H9 (cell line): ENCODE data around the gene SUPT3H. TPM values are rescaled to one million over a fixed set of nuclear protein-coding genes. Genes with fewer than 3 reads are reported as not detected.
A peak's percentile ranks its signal among the peaks of the same experiment; 100 is the strongest.

ENCODE experiments used
- DNase-seq: peaks from one replicate; pipeline ENCODE4 v3.0.0-alpha.2; 2017
- H2AFZ ChIP-seq: one replicate; pipeline ENCODE4 v1.6.1; 2013; ENCODE audit warnings: mild to moderate bottlenecking, low read length, control low read depth, moderate library complexity
- H2AK5ac ChIP-seq: 2 replicates; pipeline ENCODE4 v1.6.1; 2013; ENCODE audit warnings: low read length, control low read depth, mixed read lengths; ENCODE audit not compliant: insufficient read length
- H2BK120ac ChIP-seq: one replicate; pipeline ENCODE4 v1.6.1; 2013; ENCODE audit warnings: low read depth, mild to moderate bottlenecking, low read length, control low read depth, inconsistent platforms; ENCODE audit not compliant: poor library complexity, severe bottlenecking
- H2BK12ac ChIP-seq: 2 replicates; pipeline ENCODE4 v1.6.1; 2013; ENCODE audit warnings: low read length, control low read depth, mixed read lengths, low read depth; ENCODE audit not compliant: insufficient read length
- H2BK15ac ChIP-seq: 2 replicates; pipeline ENCODE4 v1.6.1; 2013; ENCODE audit warnings: low read depth, low read length, control low read depth
- H2BK20ac ChIP-seq: one replicate; pipeline ENCODE4 v1.6.1; 2013; ENCODE audit warnings: low read depth, mild to moderate bottlenecking, low read length, control low read depth, inconsistent platforms; ENCODE audit not compliant: poor library complexity, severe bottlenecking
- H2BK5ac ChIP-seq: 2 replicates; pipeline ENCODE4 v1.6.1; 2013; ENCODE audit warnings: low read length, control low read depth, mixed read lengths; ENCODE audit not compliant: insufficient read length
- H3K14ac ChIP-seq: 2 replicates; pipeline ENCODE4 v1.6.1; 2013; ENCODE audit warnings: low read length, control low read depth; ENCODE audit not compliant: insufficient read depth
- H3K18ac ChIP-seq: 2 replicates; pipeline ENCODE4 v1.6.1; 2013; ENCODE audit warnings: low read depth, mild to moderate bottlenecking, mixed read lengths, low read length, control low read depth; ENCODE audit not compliant: insufficient read length
- H3K23ac ChIP-seq: 2 replicates; pipeline ENCODE4 v1.6.1; 2013; ENCODE audit warnings: low read length, control low read depth, mixed read lengths, low read depth; ENCODE audit not compliant: insufficient read length
- H3K23me2 ChIP-seq: 2 replicates; pipeline ENCODE4 v1.6.1; 2013; ENCODE audit warnings: low read depth, mild to moderate bottlenecking, mixed read lengths, low read length, control low read depth; ENCODE audit not compliant: insufficient read length, poor library complexity, severe bottlenecking
- H3K27ac ChIP-seq: 2 replicates; pipeline ENCODE4 v1.5.1; 2013; ENCODE audit warnings: low read length, control low read depth, mixed read lengths, low read depth; ENCODE audit not compliant: insufficient read length
- H3K27me3 ChIP-seq: 2 replicates; pipeline ENCODE4 v1.6.1; 2013; ENCODE audit warnings: low read length, control low read depth, inconsistent platforms; ENCODE audit not compliant: insufficient read depth
- H3K4ac ChIP-seq: 2 replicates; pipeline ENCODE4 v1.6.1; 2013; ENCODE audit warnings: low read depth, mild to moderate bottlenecking, control low read depth, inconsistent platforms, low read length, moderate library complexity
- H3K4me1 ChIP-seq: 2 replicates; pipeline ENCODE4 v1.6.1; 2013; ENCODE audit warnings: low read length, control low read depth, inconsistent platforms; ENCODE audit not compliant: insufficient read depth
- H3K4me2 ChIP-seq: 2 replicates; pipeline ENCODE4 v1.6.1; 2013; ENCODE audit warnings: low read length, control low read depth, mixed read lengths; ENCODE audit not compliant: insufficient read length, insufficient read depth
- H3K56ac ChIP-seq: 2 replicates; pipeline ENCODE4 v1.6.1; 2013; ENCODE audit warnings: low read depth, mild to moderate bottlenecking, mixed read lengths, low read length, control low read depth; ENCODE audit not compliant: insufficient read length
- H3K79me1 ChIP-seq: 2 replicates; pipeline ENCODE4 v1.6.1; 2013; ENCODE audit warnings: low read depth, mild to moderate bottlenecking, moderate library complexity, low read length, control low read depth, inconsistent platforms; ENCODE audit not compliant: insufficient read depth, poor library complexity, severe bottlenecking
- H3K79me2 ChIP-seq: 2 replicates; pipeline ENCODE4 v1.6.1; 2013; ENCODE audit warnings: low read length, control low read depth, inconsistent platforms; ENCODE audit not compliant: insufficient read depth
- H3K9ac ChIP-seq: 2 replicates; pipeline ENCODE4 v1.6.1; 2013; ENCODE audit warnings: low read length, control low read depth, mixed read lengths; ENCODE audit not compliant: insufficient read length; ENCODE audit errors: extremely low read depth
- H3K9me3 ChIP-seq: one replicate; pipeline ENCODE4 v1.6.1; 2013; ENCODE audit warnings: low read depth, low read length, inconsistent platforms; ENCODE audit not compliant: control insufficient read depth
- H3T11ph ChIP-seq: one replicate; pipeline ENCODE4 v1.6.1; 2013; ENCODE audit warnings: mild to moderate bottlenecking, low read length, control low read depth, inconsistent platforms
- H4K20me1 ChIP-seq: one replicate; pipeline ENCODE4 v1.6.1; 2013; ENCODE audit not compliant: control insufficient read depth, insufficient read length, insufficient read depth
- H4K5ac ChIP-seq: 2 replicates; pipeline ENCODE4 v1.6.1; 2013; ENCODE audit warnings: low read depth, mild to moderate bottlenecking, mixed read lengths, low read length, control low read depth; ENCODE audit not compliant: insufficient read length
- H4K8ac ChIP-seq: replicated peaks from 2 replicates; pipeline ENCODE4 v1.6.1; 2013; ENCODE audit warnings: low read length, control low read depth, mixed read lengths, low read depth; ENCODE audit not compliant: insufficient read length
- H4K91ac ChIP-seq: 2 replicates; pipeline ENCODE4 v1.6.1; 2013; ENCODE audit warnings: low read depth, mild to moderate bottlenecking, moderate library complexity, mixed read lengths, low read length, control low read depth; ENCODE audit not compliant: insufficient read length
- H3K27ac Mint-ChIP-seq, 3 experiments: 2 replicates in 2 of 3; 3 replicates in 1 of 3; pipeline ENCODE4 v1.8.0; 2020 to 2021; ENCODE audit warnings: mixed read lengths in 3 of 3, mild to moderate bottlenecking in 1 of 3, moderate library complexity in 1 of 3
- H3K27me3 Mint-ChIP-seq: 2 replicates; pipeline ENCODE4 v1.8.0; 2021; ENCODE audit warnings: low read depth, mild to moderate bottlenecking, moderate library complexity, mixed read lengths
- H3K36me3 Mint-ChIP-seq, 3 experiments: 2 replicates in 2 of 3; 3 replicates in 1 of 3; pipeline ENCODE4 v1.8.0; 2020 to 2021; ENCODE audit warnings: low read depth in 3 of 3, mixed read lengths in 3 of 3; ENCODE audit not compliant: insufficient read depth in 1 of 3
- H3K4me1 Mint-ChIP-seq, 2 experiments: 2 replicates each; pipeline ENCODE4 v1.8.0; 2020; ENCODE audit warnings: mixed read lengths in 2 of 2
- H3K4me3 Mint-ChIP-seq, 2 experiments: 2 replicates in 1 of 2; 3 replicates in 1 of 2; pipeline ENCODE4 v1.8.0; 2020 to 2021; ENCODE audit warnings: mild to moderate bottlenecking in 2 of 2, mixed read lengths in 2 of 2, moderate library complexity in 1 of 2
- H3K9me3 Mint-ChIP-seq, 2 experiments: 2 replicates in 1 of 2; 3 replicates in 1 of 2; pipeline ENCODE4 v1.8.0; 2020; ENCODE audit warnings: mild to moderate bottlenecking in 2 of 2, mixed read lengths in 2 of 2, moderate library complexity in 1 of 2
- CTCF ChIP-seq: fragments of 200-600 bp; sonication (generic); conservative IDR thresholded peaks from 3 replicates; pipeline ENCODE4 v1.8.0; 2021; ENCODE audit warnings: antibody characterized with exemption, mild to moderate bottlenecking
- WGBS: extraction: QIAGEN DNeasy Blood & Tissue Kit; methylation state at CpG from one replicate; pipeline ENCODE4 v1.1.7; 2013; ENCODE audit warnings: missing lambda C conversion rate, low lambda C conversion rate, mixed read lengths; ENCODE audit not compliant: insufficient read length; ENCODE audit errors: extremely low coverage; 5-methylcytosine and 5-hydroxymethylcytosine counted together
- total RNA-seq: library from RNA; stranded (reverse); gene quantifications from 2 replicates; pipeline ENCODE4 v1.2.1, GENCODE V29; 2021

Gene SUPT3H
- total RNA-seq, 1 experiment from 2014 or later: 22.5 TPM

DNA sequence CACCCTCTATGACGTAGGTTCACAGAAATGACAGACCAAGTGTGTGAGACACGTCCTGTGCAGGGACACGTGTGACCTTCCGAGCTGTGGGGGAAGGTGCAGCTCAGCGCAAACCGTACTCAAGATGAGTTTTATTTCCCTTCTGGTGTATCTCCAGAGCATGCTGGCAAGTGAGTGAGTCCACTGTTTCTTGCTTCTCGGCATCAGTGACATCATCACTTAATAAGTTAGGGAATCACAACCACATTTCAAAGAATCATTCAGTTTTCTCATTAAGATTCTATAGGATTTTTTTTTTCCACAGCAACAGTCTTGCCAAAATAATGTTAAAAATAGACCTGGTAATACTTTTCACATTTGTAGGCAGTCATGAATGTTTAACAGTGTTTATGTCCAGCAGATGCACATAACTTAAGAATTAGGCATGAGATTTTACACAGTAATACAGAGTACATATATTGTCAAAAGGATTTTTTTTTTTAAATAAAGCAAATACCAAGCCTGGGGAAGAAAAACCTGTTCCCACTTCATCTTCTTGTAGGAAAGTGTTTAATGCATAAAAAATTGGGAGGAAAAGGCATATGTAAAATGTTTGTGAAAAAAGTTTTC is 572.4 kb downstream of the SUPT3H start:
- no peak overlapping the region for H3K27ac ChIP-seq
- Mint-ChIP-seq H3K4me3 (no peak overlapping the region), H3K36me3 (peaks cover 0 to 2% (median 0%) of the 10 kb centered on the region in 3 experiments; a peak in 1 of 7 replicates), H3K4me1 (peaks cover 8 to 12% of the 10 kb centered on the region in 2 experiments), H3K27me3 (no peaks in the 10 kb centered on the region), H3K27ac (no peak overlapping the region; a peak in 1 of 7 replicates), H3K9me3 (no peaks in the 10 kb centered on the region)
- DNase-seq: no peak
- no peaks in the 10 kb centered on the region for H3K9me3 ChIP-seq
- no peak overlapping the region for H4K91ac ChIP-seq
- H3K23me2 ChIP-seq: no peaks in the 10 kb centered on the region
- no peaks in the 10 kb centered on the region for H3K79me2 ChIP-seq
- no peak overlapping the region for H2BK20ac ChIP-seq
- H2BK15ac ChIP-seq: no peak overlapping the region
- H3K79me1 ChIP-seq: no peaks in the 10 kb centered on the region
- no peak overlapping the region for H3K4ac ChIP-seq
- H3K56ac ChIP-seq: no peak overlapping the region
- H4K8ac ChIP-seq: peak overlapping the region; percentile 28
- H2AK5ac ChIP-seq: no peak overlapping the region
- H2AFZ ChIP-seq: no peak overlapping the region
- no peak overlapping the region for H2BK5ac ChIP-seq
- no peak overlapping the region for H3K14ac ChIP-seq
- no peak overlapping the region for H2BK120ac ChIP-seq
- no peak overlapping the region for H3K9ac ChIP-seq
- no peak overlapping the region for H3K23ac ChIP-seq
- no peaks in the 10 kb centered on the region for H3K27me3 ChIP-seq
- no peak overlapping the region for H3K18ac ChIP-seq
- H2BK12ac ChIP-seq: no peak overlapping the region
- no peak for TF ChIP-seq CTCF
- no peaks in the 10 kb centered on the region for H4K20me1 ChIP-seq
- H3T11ph ChIP-seq: no peak overlapping the region
- H3K4me1 ChIP-seq: no peaks in the 10 kb centered on the region; the same call in 1 of the 2 replicates
- no CpG with 5 or more reads among the region's 7 CpGs for WGBS
- no peak overlapping the region for H3K4me2 ChIP-seq
- no peak overlapping the region for H4K5ac ChIP-seq
